NCI-H460 (cell line): Measurements from ENCODE around the gene COX7B. TPM values are rescaled to one million over a fixed set of nuclear protein-coding genes. Genes with fewer than 3 reads are reported as not detected.
A peak's percentile ranks its signal among the peaks of the same experiment; 100 is the strongest.
"Not testable (repeated sequence)": the region's sequence is repeated elsewhere in the genome, so short reads cannot be mapped to it uniquely, and the experiment has no call there.

Source experiments
- DNase-seq: peaks from one replicate; pipeline ENCODE4 v3.0.0-alpha.2; 2016; ENCODE audit warnings: low read depth; ENCODE audit errors: extremely low read depth
- polyA plus RNA-seq: library from polyadenylated mRNA; depleted of rRNA; stranded (reverse); fragments of >200 nt; gene quantifications from 2 replicates; pipeline ENCODE4 v1.2.3, GENCODE V29; 2014; cell fraction: nucleus; rRNA removed
- total RNA-seq: library from RNA; depleted of rRNA; stranded (reverse); fragments of >200 nt; shearing (Covaris generic); gene quantifications from 2 replicates; pipeline ENCODE4 v1.2.3, GENCODE V29; 2014; rRNA removed

The COX7B gene
- total RNA-seq, result 562 and 680 TPM in 2 replicates
- 589 and 807 TPM in 2 replicates for polyA plus RNA-seq

GRCh38 chrX:77899081-77899828 lies at the start of gene COX7B:
Gene COX7B, plus strand, starts transcription at chrX:77899468. Its CDS starts 86 bp downstream, at chrX:77899554.
- DNase-seq, result peak; percentile 98

- no peak for DNase-seq
Measured at GRCh38 chrX:77875372-77875771, 23.9 kb upstream of the COX7B start.

- not testable (repeated sequence) for DNase-seq
Measured at GRCh38 chrX:77881418-77881817, 17.9 kb upstream of the COX7B start.

- no peak for DNase-seq
Measured at GRCh38 chrX:77892887-77893286, 6.4 kb upstream of the COX7B start.

GRCh38 chrX:77893713-77894112 lies 5.6 kb upstream of the COX7B start:
- no peak for DNase-seq

- DNase-seq, result peak; percentile 99
Measured at GRCh38 chrX:77894921-77895886, 4.1 kb upstream of the COX7B start, which contains the start of gene MAGT1. Gene MAGT1, minus strand, starts transcription at chrX:77895435. Its CDS starts 25 bp downstream, at chrX:77895410.

- no peak for DNase-seq
Measured at GRCh38 chrX:77900688-77901087, 1.4 kb downstream of the COX7B start.

- DNase-seq, result no peak
Measured at GRCh38 chrX:77901506-77901905, 2.2 kb downstream of the COX7B start.

GRCh38 chrX:77910108-77910840 lies 11.0 kb downstream of the COX7B start, which contains the start of gene ATP7A:
Gene ATP7A, plus strand, starts transcription at chrX:77910693. Its CDS starts 60,949 bp downstream, at chrX:77971642.
- DNase-seq, result peak; percentile 82

GRCh38 chrX:77917294-77917933 lies 18.1 kb downstream of the COX7B start:
- no peak for DNase-seq

- no peak for DNase-seq
Measured at GRCh38 chrX:77918568-77918967, 19.3 kb downstream of the COX7B start.

GRCh38 chrX:77919370-77919769 lies 20.1 kb downstream of the COX7B start:
- not testable (repeated sequence) for DNase-seq

- no peak for DNase-seq
Measured at GRCh38 chrX:77922787-77923186, 23.5 kb downstream of the COX7B start.

- no peak for DNase-seq
Measured at GRCh38 chrX:77924320-77924859, 25.1 kb downstream of the COX7B start.

- no peak for DNase-seq
Measured at GRCh38 chrX:77925764-77926163, 26.5 kb downstream of the COX7B start.

GRCh38 chrX:77930581-77930980 lies 31.3 kb downstream of the COX7B start:
- no peak for DNase-seq

GRCh38 chrX:77935886-77936285 lies 36.6 kb downstream of the COX7B start:
- DNase-seq, result no peak

GRCh38 chrX:77936299-77936698 lies 37.0 kb downstream of the COX7B start:
- no peak for DNase-seq

GRCh38 chrX:77937291-77937690 lies 38.0 kb downstream of the COX7B start:
- peak; percentile 13 for DNase-seq
